A549 (cell line): ENCODE measurements around the gene LRRC14B. TPM values are rescaled to one million over a fixed set of nuclear protein-coding genes. Genes with fewer than 3 reads are reported as not detected.
A peak's percentile ranks its signal among the peaks of the same experiment; 100 is the strongest.

Experiments
- ATAC-seq, 2 experiments: fragments of 200-7000 bp in 1 of 2; fragments of >200 bp in 1 of 2; cut with Nextera tagmentation in 1 of 2; cut with Tn5 transposase in 1 of 2; 3 replicates each; pipeline versions ENCODE4 v1.8.0 to v1.9.1; 2018 to 2020; ENCODE audit warnings: mild to moderate bottlenecking in 1 of 2, moderate library complexity in 1 of 2
- CTCF ChIA-PET: fragments of 300-600 bp; sonication (Branson Sonifier 250); formaldehyde crosslinking; extraction: SDS; loops from one replicate; lab custom pipeline; 2021; ENCODE audit warnings: antibody characterized with exemption, inconsistent platforms; lab: Yijun Ruan, JAX
- POLR2A ChIA-PET: fragments of 350-600 bp; formaldehyde crosslinking; extraction: SDS; loops from one replicate; lab custom pipeline; 2021; ENCODE audit warnings: antibody characterized with exemption, inconsistent platforms; lab: Yijun Ruan, JAX
- DNase-seq, 2 experiments: peaks; one replicate each; pipeline versions ENCODE4 v3.0.0 to v3.0.0-alpha.2; 2011 to 2016; ENCODE audit warnings: low read depth in 1 of 2, low spot score in 1 of 2
- FAIRE-seq: peaks from 2 replicates; lab custom pipeline; 2011; peaks lifted over from hg19 to GRCh38; lab: Jason Lieb, UNC
- H3K27ac ChIP-seq, 2 experiments: fragments of >200 bp; sonication (Bioruptor Twin); formaldehyde crosslinking; 3 replicates each; pipeline ENCODE4 v1.5.1; 2016 to 2017
- H3K4me1 ChIP-seq: fragments of >200 bp; sonication (Bioruptor Twin); formaldehyde crosslinking; 3 replicates; pipeline ENCODE4 v1.6.1; 2016
- H3K4me2 ChIP-seq: fragments of >200 bp; sonication (Bioruptor Twin); formaldehyde crosslinking; 3 replicates; pipeline ENCODE4 v1.6.1; 2016
- H3K4me3 ChIP-seq: fragments of >200 bp; sonication (Bioruptor Twin); formaldehyde crosslinking; 3 replicates; pipeline ENCODE4 v1.5.1; 2016
- H3K9me3 ChIP-seq: fragments of >200 bp; sonication (Bioruptor Twin); formaldehyde crosslinking; 3 replicates; pipeline ENCODE4 v1.6.1; 2016
- CEBPB ChIP-seq, 2 experiments: fragments of >200 bp in 1 of 2; sonication (Bioruptor Twin) in 1 of 2; formaldehyde crosslinking in 1 of 2; IDR thresholded peaks; 2 replicates each; pipeline ENCODE4 v1.6.1; 2012 to 2016
- CHD2 ChIP-seq: fragments of 150-350 bp; IDR thresholded peaks from 2 replicates; pipeline ENCODE4 v1.6.1; 2014; ENCODE audit warnings: low read length; ENCODE audit not compliant: partially characterized antibody
- EHMT2 ChIP-seq: fragments of 200-600 bp; sonication (generic); IDR thresholded peaks from 2 replicates; pipeline ENCODE4 v1.6.1; 2016; ENCODE audit warnings: antibody characterized with exemption, low read depth, mild to moderate bottlenecking, moderate library complexity
- ELK1 ChIP-seq: fragments of 150-350 bp; IDR thresholded peaks from 2 replicates; pipeline ENCODE4 v1.6.1; 2014; ENCODE audit warnings: low read depth, mild to moderate bottlenecking, low read length
- FOSB ChIP-seq: fragments of 250-450 bp; sonication (Bioruptor Pico); IDR thresholded peaks from 2 replicates; pipeline ENCODE4 v1.5.0; 2020; ENCODE audit warnings: mild to moderate bottlenecking, moderate library complexity
- FOSL2 ChIP-seq, 2 experiments: fragments of 450-650 bp in 1 of 2; fragments of >200 bp in 1 of 2; sonication (Bioruptor Twin) in 1 of 2; formaldehyde crosslinking; IDR thresholded peaks; 2 replicates each; pipeline versions ENCODE4 v1.5.0 to v1.6.1; 2016 to 2020; ENCODE audit warnings: mild to moderate bottlenecking in 1 of 2, moderate library complexity in 1 of 2
- FOXS1 ChIP-seq: fragments of 250-450 bp; sonication (Bioruptor Pico); IDR thresholded peaks from 2 replicates; pipeline ENCODE4 v1.5.0; 2020; ENCODE audit warnings: mild to moderate bottlenecking, moderate library complexity
- GATA3 ChIP-seq: IDR thresholded peaks from 2 replicates; pipeline ENCODE4 v1.6.1; 2012; ENCODE audit warnings: borderline replicate concordance
- HOXB5 ChIP-seq: fragments of 250-450 bp; sonication (Bioruptor Pico); IDR thresholded peaks from 2 replicates; pipeline ENCODE4 v1.5.0; 2020; ENCODE audit warnings: mild to moderate bottlenecking, moderate library complexity
- JUNB ChIP-seq: fragments of >200 bp; sonication (Bioruptor Twin); formaldehyde crosslinking; IDR thresholded peaks from 2 replicates; pipeline ENCODE4 v1.6.1; 2016
- MAZ ChIP-seq: fragments of 150-350 bp; IDR thresholded peaks from 2 replicates; pipeline ENCODE4 v1.6.1; 2014; ENCODE audit warnings: antibody characterized with exemption, low read depth, low read length, borderline replicate concordance
- MYC ChIP-seq: IDR thresholded peaks from 2 replicates; pipeline ENCODE4 v1.6.1; 2012; ENCODE audit warnings: mild to moderate bottlenecking, inconsistent platforms, low read length, improper control_type of control experiment, borderline replicate concordance
- NFE2L2 ChIP-seq: fragments of 150-350 bp; conservative IDR thresholded peaks from 2 replicates; pipeline ENCODE4 v1.6.1; 2014; ENCODE audit warnings: low read length
- NR3C1 ChIP-seq: fragments of >200 bp; sonication (Bioruptor Twin); formaldehyde crosslinking; IDR thresholded peaks from 3 replicates; pipeline ENCODE4 v1.6.1; 2017
- RCOR1 ChIP-seq: fragments of 150-350 bp; IDR thresholded peaks from 2 replicates; pipeline ENCODE4 v1.6.1; 2014; ENCODE audit warnings: antibody characterized with exemption, low read length, low read depth
- SREBF2 ChIP-seq: fragments of 450-650 bp; IDR thresholded peaks from 2 replicates; pipeline ENCODE4 v1.6.1; 2014; ENCODE audit warnings: mild to moderate bottlenecking, moderate library complexity
- ZC3H11A ChIP-seq: fragments of 450-650 bp; IDR thresholded peaks from 2 replicates; pipeline ENCODE4 v1.6.1; 2014; ENCODE audit warnings: antibody characterized with exemption, mild to moderate bottlenecking
- WGBS: methylation state at CpG from one replicate; pipeline ENCODE4 v1.1.6; 2017; ENCODE audit errors: missing lambda C conversion rate; 5-methylcytosine and 5-hydroxymethylcytosine counted together
- polyA plus RNA-seq, 4 experiments: library from polyadenylated mRNA; depleted of rRNA in 3 of 4; stranded (reverse); fragments of >200 nt; fragmentation: RNase III in 1 of 4; extraction: RNeasy Plus Mini Kit Qiagen cat#74134 plus additional on column Dnase treatment in 1 of 4; gene quantifications; 2 replicates in 3 of 4; 3 replicates in 1 of 4; pipeline ENCODE4 v1.2.3, GENCODE V29; 2011 to 2017
- TF ChIP-seq, protein P1 (sequence below): fragments of >200 bp; sonication (Bioruptor Twin); formaldehyde crosslinking; IDR thresholded peaks from 3 replicates; pipeline ENCODE4 v1.6.1; 2016
- TF ChIP-seq, protein P2 (sequence below): fragments of 250-450 bp; sonication (Bioruptor Pico); IDR thresholded peaks from 2 replicates; pipeline ENCODE4 v1.5.0; 2021; ENCODE audit warnings: mild to moderate bottlenecking, moderate library complexity, borderline replicate concordance
- TF ChIP-seq, protein P3 (sequence below): IDR thresholded peaks from 2 replicates; pipeline ENCODE4 v1.6.1; 2012

LRRC14B gene
- polyA plus RNA-seq, 2 of the 4 experiments (the other 2 are of a cell fraction), result not detected

GRCh38 chr5:149745-150485 is 41.4 kb upstream of the LRRC14B start:
- WGBS, result 36% methylated on average over 6 of the region's 6 CpGs
- peak in 1 of 2 experiments; percentile 37; a peak in 2 of 6 replicates for ATAC-seq
- DNase-seq, result peak in 1 of 2 experiments; percentile 27
- ChIA-PET CTCF (no interaction called here), POLR2A (no interaction called here)
- Histone ChIP-seq H3K9me3 (peaks cover 27% of the 10 kb centered on the region), H3K4me2 (no peak overlapping the region), H3K4me1 (no peaks in the 10 kb centered on the region), H3K4me3 (no peak overlapping the region), H3K27ac (no peak overlapping the region)
- TF ChIP-seq MYC, result no peak
- TF ChIP-seq FOSL2 (IDR thresholded peaks at IDR 0.05), result no peak
- TF ChIP-seq FOSL2 (CRISPR knock-in tag; IDR thresholded peaks at IDR 0.05), result peak; percentile 36; the same call in 1 of the 2 replicates
- FAIRE-seq, result no peak

- POLR2A ChIA-PET, result no interaction called here
- no peak for FAIRE-seq
- H3K4me3 ChIP-seq, result no peak overlapping the region
- no peak for ATAC-seq
- WGBS, result 56% methylated on average over 4 of the region's 4 CpGs
- no peak for DNase-seq
- peaks cover 27% of the 10 kb centered on the region for H3K9me3 ChIP-seq
- CTCF ChIA-PET, result no interaction called here
- no peaks in the 10 kb centered on the region for H3K4me1 ChIP-seq
- H3K4me2 ChIP-seq, result no peak overlapping the region
- no peak overlapping the region for H3K27ac ChIP-seq
- TF ChIP-seq, protein P1, sequence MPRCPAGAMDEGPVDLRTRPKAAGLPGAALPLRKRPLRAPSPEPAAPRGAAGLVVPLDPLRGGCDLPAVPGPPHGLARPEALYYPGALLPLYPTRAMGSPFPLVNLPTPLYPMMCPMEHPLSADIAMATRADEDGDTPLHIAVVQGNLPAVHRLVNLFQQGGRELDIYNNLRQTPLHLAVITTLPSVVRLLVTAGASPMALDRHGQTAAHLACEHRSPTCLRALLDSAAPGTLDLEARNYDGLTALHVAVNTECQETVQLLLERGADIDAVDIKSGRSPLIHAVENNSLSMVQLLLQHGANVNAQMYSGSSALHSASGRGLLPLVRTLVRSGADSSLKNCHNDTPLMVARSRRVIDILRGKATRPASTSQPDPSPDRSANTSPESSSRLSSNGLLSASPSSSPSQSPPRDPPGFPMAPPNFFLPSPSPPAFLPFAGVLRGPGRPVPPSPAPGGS, result no peak
- TF ChIP-seq SREBF2, result no peak
- TF ChIP-seq GATA3, result no peak
- TF ChIP-seq FOSB, result no peak
- TF ChIP-seq EHMT2, result no peak
- TF ChIP-seq RCOR1, result no peak
- TF ChIP-seq MAZ, result no peak
- TF ChIP-seq, protein P2, sequence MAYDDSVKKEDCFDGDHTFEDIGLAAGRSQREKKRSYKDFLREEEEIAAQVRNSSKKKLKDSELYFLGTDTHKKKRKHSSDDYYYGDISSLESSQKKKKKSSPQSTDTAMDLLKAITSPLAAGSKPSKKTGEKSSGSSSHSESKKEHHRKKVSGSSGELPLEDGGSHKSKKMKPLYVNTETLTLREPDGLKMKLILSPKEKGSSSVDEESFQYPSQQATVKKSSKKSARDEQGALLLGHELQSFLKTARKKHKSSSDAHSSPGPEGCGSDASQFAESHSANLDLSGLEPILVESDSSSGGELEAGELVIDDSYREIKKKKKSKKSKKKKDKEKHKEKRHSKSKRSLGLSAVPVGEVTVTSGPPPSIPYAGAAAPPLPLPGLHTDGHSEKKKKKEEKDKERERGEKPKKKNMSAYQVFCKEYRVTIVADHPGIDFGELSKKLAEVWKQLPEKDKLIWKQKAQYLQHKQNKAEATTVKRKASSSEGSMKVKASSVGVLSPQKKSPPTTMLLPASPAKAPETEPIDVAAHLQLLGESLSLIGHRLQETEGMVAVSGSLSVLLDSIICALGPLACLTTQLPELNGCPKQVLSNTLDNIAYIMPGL (CRISPR knock-in tag), result no peak
- TF ChIP-seq CEBPB (IDR thresholded peaks at IDR 0.05), result no peak
- no peak for TF ChIP-seq NFE2L2
- no peak for TF ChIP-seq HOXB5 (CRISPR knock-in tag)
- no peak for TF ChIP-seq JUNB
- TF ChIP-seq FOXS1 (CRISPR knock-in tag), result no peak
- TF ChIP-seq, protein P3, sequence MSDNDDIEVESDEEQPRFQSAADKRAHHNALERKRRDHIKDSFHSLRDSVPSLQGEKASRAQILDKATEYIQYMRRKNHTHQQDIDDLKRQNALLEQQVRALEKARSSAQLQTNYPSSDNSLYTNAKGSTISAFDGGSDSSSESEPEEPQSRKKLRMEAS, result no peak
- no peak for TF ChIP-seq ZC3H11A
- TF ChIP-seq CHD2, result no peak
- TF ChIP-seq ELK1, result no peak
These were observed 40.5 kb upstream of the LRRC14B start for GRCh38 chr5:150746-151145.

- no peak overlapping the region for H3K4me3 ChIP-seq
- TF ChIP-seq NR3C1, result no peak
- TF ChIP-seq CEBPB (IDR thresholded peaks at IDR 0.05), result 0 out of 4 replicates have a peak, but pooled peaks of 1 of the 2 experiments have one; percentile 4
- no peak for ATAC-seq
- 88% methylated on average over 6 of the region's 6 CpGs for WGBS
- FAIRE-seq, result no peak
- ChIA-PET POLR2A (no interaction called here), CTCF (interaction anchor here (0.6 to 1.1 kb wide), 2 partner anchors 10 to 137 kb away, joined by 3 read pairs; no protein-coding TSS in a partner anchor)
- no peak overlapping the region for H3K4me2 ChIP-seq
- peaks cover 24% of the 10 kb centered on the region for H3K9me3 ChIP-seq
- DNase-seq, result no peak
- no peaks in the 10 kb centered on the region for H3K4me1 ChIP-seq
- H3K27ac ChIP-seq, result no peak overlapping the region
These were observed 39.2 kb upstream of the LRRC14B start for GRCh38 chr5:152077-152476.
